NB4 (cell line): ENCODE data around the gene RAD18.

Experiments used
- DNase-seq: peaks from one replicate; pipeline ENCODE4 v3.0.0; 2010; ENCODE audit warnings: low read depth
- H3K4me3 ChIP-seq: one replicate; pipeline ENCODE4 v1.5.1; 2011; ENCODE audit warnings: mild to moderate bottlenecking, low read depth, low read length, moderate library complexity
- CTCF ChIP-seq: IDR thresholded peaks from one replicate; pipeline ENCODE4 v1.5.1; 2012; ENCODE audit warnings: low read depth, low read length
- MAX ChIP-seq: IDR thresholded peaks from 2 replicates; pipeline ENCODE4 v1.6.1; 2011; ENCODE audit warnings: low read depth, low read length
- MYC ChIP-seq: IDR thresholded peaks from 2 replicates; pipeline ENCODE4 v1.6.1; 2011; ENCODE audit warnings: low read depth, low read length
- POLR2A ChIP-seq: IDR thresholded peaks from 2 replicates; pipeline ENCODE4 v1.6.1; 2011; ENCODE audit warnings: mild to moderate bottlenecking; ENCODE audit not compliant: insufficient read length; ENCODE audit errors: extremely low read depth

The RAD18 gene

GRCh38 chr3:8870134-8870533 lies 93.1 kb downstream of the RAD18 start:
- no peak for DNase-seq
- no peak overlapping the region for H3K4me3 ChIP-seq
- TF ChIP-seq CTCF (no peak), MAX (no peak), MYC (no peak), POLR2A (no peak)

GRCh38 chr3:8869613-8870012 lies 93.7 kb downstream of the RAD18 start:
- no peak overlapping the region for H3K4me3 ChIP-seq
- TF ChIP-seq MAX (no peak), POLR2A (no peak), MYC (no peak), CTCF (no peak)
- no peak for DNase-seq

- H3K4me3 ChIP-seq: no peak overlapping the region
- TF ChIP-seq POLR2A (no peak), CTCF (no peak), MAX (no peak)
- no peak for DNase-seq
Measured at GRCh38 chr3:8868996-8869395, 94.3 kb downstream of the RAD18 start.

- TF ChIP-seq CTCF (no peak), MYC (no peak), MAX (no peak), POLR2A (no peak)
- DNase-seq: no peak
- no peak overlapping the region for H3K4me3 ChIP-seq
Measured at GRCh38 chr3:8867646-8868045, 95.6 kb downstream of the RAD18 start.

- H3K4me3 ChIP-seq: no peak overlapping the region
- no peak for DNase-seq
- TF ChIP-seq MAX (no peak), POLR2A (no peak)
Measured at GRCh38 chr3:8865697-8866096, 97.6 kb downstream of the RAD18 start.

- TF ChIP-seq CTCF (no peak), POLR2A (no peak)
Measured at GRCh38 chr3:8864402-8865350, 98.6 kb downstream of the RAD18 start.

More at GRCh38 chr3:8864402-8865350, 98.6 kb downstream of the RAD18 start:
- H3K4me3 ChIP-seq: no peak overlapping the region
- peak; percentile 59 for DNase-seq
